IMR-90 (cell line): Measurements from ENCODE around the gene PLEKHA8. TPM values are rescaled to one million over a fixed set of nuclear protein-coding genes. Genes with fewer than 3 reads are reported as not detected.

Experiments
- ATAC-seq: fragments of 200-7000 bp; cut with Tn5 transposase; 2 replicates; pipeline ENCODE4 v1.9.1; 2020; ENCODE audit warnings: low read depth, mild to moderate bottlenecking, moderate library complexity
- BruUV-seq: library from RNA; stranded (reverse); fragments of 400-500 nt; replicated peaks from 2 replicates; lab custom pipeline; 2021; lab: Mats Ljungman, UMichigan
- CTCF ChIA-PET: fragments of 300-600 bp; formaldehyde crosslinking; extraction: SDS; loops from one replicate; lab custom pipeline; 2021; ENCODE audit warnings: antibody characterized with exemption; lab: Yijun Ruan, JAX
- POLR2A ChIA-PET: fragments of 300-600 bp; sonication (Branson Sonifier 250); formaldehyde crosslinking; loops from one replicate; lab custom pipeline; 2022; ENCODE audit warnings: antibody characterized with exemption; ENCODE audit not compliant: unreplicated experiment; lab: Charles Lee
- DNase-seq: peaks from one replicate; pipeline ENCODE4 v3.0.0; 2013
- H2AFZ ChIP-seq: replicated peaks from 2 replicates; pipeline ENCODE3; 2013; ENCODE audit warnings: low read length, mild to moderate bottlenecking; ENCODE audit not compliant: poor library complexity
- H2AK5ac ChIP-seq: 2 replicates; pipeline ENCODE4 v1.6.1; 2013; ENCODE audit warnings: low read depth, low read length, inconsistent platforms
- H2AK9ac ChIP-seq: replicated peaks from 2 replicates; pipeline ENCODE3; 2013; ENCODE audit warnings: mild to moderate bottlenecking, low read depth, low read length, moderate library complexity; ENCODE audit not compliant: poor library complexity
- H2BK120ac ChIP-seq: 2 replicates; pipeline ENCODE4 v1.6.1; 2013; ENCODE audit warnings: low read depth, low read length, inconsistent platforms
- H2BK15ac ChIP-seq: 3 replicates; pipeline ENCODE4 v1.6.1; 2013; ENCODE audit warnings: low read depth, low read length, inconsistent platforms
- H2BK20ac ChIP-seq: 2 replicates; pipeline ENCODE4 v1.6.1; 2013; ENCODE audit warnings: low read depth, mild to moderate bottlenecking, inconsistent platforms, low read length, moderate library complexity
- H2BK5ac ChIP-seq: 2 replicates; pipeline ENCODE4 v1.6.1; 2013; ENCODE audit warnings: mild to moderate bottlenecking, low read depth, low read length, inconsistent platforms; ENCODE audit not compliant: poor library complexity, severe bottlenecking
- H3K14ac ChIP-seq: replicated peaks from 2 replicates; pipeline ENCODE4 v1.6.1; 2013; ENCODE audit warnings: low read depth, low read length, inconsistent platforms
- H3K18ac ChIP-seq: 2 replicates; pipeline ENCODE4 v1.6.1; 2013; ENCODE audit warnings: low read depth, low read length, control low read depth
- H3K23ac ChIP-seq: 2 replicates; pipeline ENCODE4 v1.6.1; 2013; ENCODE audit warnings: low read depth, low read length, inconsistent platforms
- H3K27ac ChIP-seq: 2 replicates; pipeline ENCODE4 v1.5.1; 2013; ENCODE audit warnings: mild to moderate bottlenecking, control low read depth, low read length; ENCODE audit not compliant: insufficient read depth
- H3K27me3 ChIP-seq: 2 replicates; pipeline ENCODE4 v1.6.1; 2013; ENCODE audit warnings: low read length; ENCODE audit not compliant: control insufficient read depth, insufficient read depth
- H3K36me3 ChIP-seq: 2 replicates; pipeline ENCODE4 v1.6.1; 2013; ENCODE audit warnings: low read length, mixed read lengths; ENCODE audit not compliant: control insufficient read depth, insufficient read depth
- H3K4ac ChIP-seq: 2 replicates; pipeline ENCODE4 v1.6.1; 2013; ENCODE audit warnings: low read depth, low read length, inconsistent platforms
- H3K4me1 ChIP-seq: 2 replicates; pipeline ENCODE4 v1.6.1; 2013; ENCODE audit warnings: low read length, mixed read lengths; ENCODE audit not compliant: control insufficient read depth, insufficient read depth
- H3K4me2 ChIP-seq: 2 replicates; pipeline ENCODE4 v1.6.1; 2013; ENCODE audit warnings: low read depth, mild to moderate bottlenecking, control low read depth, low read length, moderate library complexity
- H3K4me3 ChIP-seq: 2 replicates; pipeline ENCODE4 v1.5.1; 2013; ENCODE audit warnings: low read depth, mild to moderate bottlenecking, control low read depth, low read length, moderate library complexity; ENCODE audit not compliant: insufficient read depth
- H3K56ac ChIP-seq: 2 replicates; pipeline ENCODE4 v1.6.1; 2013; ENCODE audit warnings: low read length, inconsistent platforms; ENCODE audit not compliant: insufficient read depth; ENCODE audit errors: extremely low read depth
- H3K79me1 ChIP-seq, 2 experiments: 2 replicates each; pipeline ENCODE4 v1.6.1; 2013; ENCODE audit warnings: low read length in 2 of 2, inconsistent platforms in 1 of 2, low read depth in 1 of 2
- H3K9ac ChIP-seq: 2 replicates; pipeline ENCODE4 v1.6.1; 2013; ENCODE audit warnings: low read depth, low read length, control low read depth
- H3K9me1 ChIP-seq: 2 replicates; pipeline ENCODE4 v1.6.1; 2013; ENCODE audit warnings: low read length, inconsistent platforms; ENCODE audit not compliant: insufficient read depth
- H3K9me3 ChIP-seq: 2 replicates; pipeline ENCODE4 v1.6.1; 2013; ENCODE audit warnings: low read length; ENCODE audit not compliant: control insufficient read depth, insufficient read depth
- H4K20me1 ChIP-seq: 2 replicates; pipeline ENCODE4 v1.6.1; 2013; ENCODE audit warnings: low read length, inconsistent platforms; ENCODE audit not compliant: insufficient read depth
- H4K5ac ChIP-seq: 2 replicates; pipeline ENCODE4 v1.6.1; 2013; ENCODE audit warnings: mild to moderate bottlenecking, low read depth, low read length, control low read depth
- H4K8ac ChIP-seq, 2 experiments: 2 replicates each; pipeline ENCODE4 v1.6.1; 2013; ENCODE audit warnings: low read depth in 2 of 2, low read length in 2 of 2, control low read depth in 1 of 2, inconsistent platforms in 1 of 2
- H4K91ac ChIP-seq: 2 replicates; pipeline ENCODE4 v1.6.1; 2013; ENCODE audit warnings: low read depth, low read length, inconsistent platforms; ENCODE audit not compliant: insufficient read depth
- BHLHE40 ChIP-seq: fragments of 150-350 bp; IDR thresholded peaks from 2 replicates; pipeline ENCODE4 v1.6.1; 2016; ENCODE audit warnings: mild to moderate bottlenecking, low read depth, low read length
- CEBPB ChIP-seq: IDR thresholded peaks from 2 replicates; pipeline ENCODE4 v1.6.1; 2012; ENCODE audit warnings: low read depth, low read length, improper control_type of control experiment
- CTCF ChIP-seq: conservative IDR thresholded peaks from 2 replicates; pipeline ENCODE4 v1.5.1; 2012; ENCODE audit warnings: mild to moderate bottlenecking, low read depth, low read length, improper control_type of control experiment
- ELK1 ChIP-seq: fragments of 150-350 bp; IDR thresholded peaks from 2 replicates; pipeline ENCODE4 v1.6.1; 2016; ENCODE audit warnings: low read depth, mild to moderate bottlenecking, low read length, moderate library complexity, borderline replicate concordance
- FOS ChIP-seq: fragments of 150-350 bp; IDR thresholded peaks from 2 replicates; pipeline ENCODE4 v1.6.1; 2016; ENCODE audit warnings: low read depth, low read length
- NFE2L2 ChIP-seq: fragments of 150-350 bp; IDR thresholded peaks from 2 replicates; pipeline ENCODE4 v1.6.1; 2016; ENCODE audit warnings: low read depth, mild to moderate bottlenecking, low read length
- RAD21 ChIP-seq: IDR thresholded peaks from 2 replicates; pipeline ENCODE4 v1.6.1; 2012; ENCODE audit warnings: low read length, improper control_type of control experiment
- RCOR1 ChIP-seq: IDR thresholded peaks from 2 replicates; pipeline ENCODE4 v1.6.1; 2012; ENCODE audit warnings: mild to moderate bottlenecking, low read length, improper control_type of control experiment; ENCODE audit not compliant: insufficient replicate concordance
- RFX5 ChIP-seq: IDR thresholded peaks from 2 replicates; pipeline ENCODE4 v1.8.0; 2012; ENCODE audit warnings: low read depth, mild to moderate bottlenecking, low read length, moderate library complexity
- SMC3 ChIP-seq: fragments of 150-350 bp; IDR thresholded peaks from 2 replicates; pipeline ENCODE4 v1.6.1; 2016; ENCODE audit warnings: low read depth, mild to moderate bottlenecking, antibody characterized with exemption, low read length, moderate library complexity
- USF2 ChIP-seq: fragments of 150-350 bp; IDR thresholded peaks from 2 replicates; pipeline ENCODE4 v1.6.1; 2017; ENCODE audit warnings: mild to moderate bottlenecking, antibody characterized with exemption, low read length, low read depth
- WGBS, 2 experiments: methylation state at CpG; one replicate each; pipeline versions ENCODE4 v1.1.5 to v1.1.7; 2013; ENCODE audit warnings: missing lambda C conversion rate in 2 of 2; ENCODE audit not compliant: insufficient read length in 1 of 2; ENCODE audit errors: extremely low coverage in 2 of 2; 5-methylcytosine and 5-hydroxymethylcytosine counted together
- dilution Hi-C: fragments of 300-500 bp; cut with HindIII; formaldehyde crosslinking; loops from one replicate; pipeline ENCODE4 v1.14.3; 2018; ENCODE audit warnings: low sequenced_read_pairs; ENCODE audit not compliant: unreplicated experiment
- in situ Hi-C: fragments of 300-500 bp; cut with MboI; formaldehyde crosslinking; loops from 3 replicates; pipeline ENCODE4 v1.14.3; 2019; ENCODE audit warnings: low sequenced_read_pairs, inconsistent platforms, mixed read lengths
- intact Hi-C: fragments of 100-400 bp; cut with micrococcal nuclease; formaldehyde crosslinking; loops from 2 replicates; pipeline ENCODE4 v1.10.0; 2022
- polyA plus RNA-seq, 3 experiments: library from polyadenylated mRNA; depleted of rRNA; stranded (reverse); fragments of >200 nt; gene quantifications; 2 replicates each; pipeline ENCODE4 v1.2.3, GENCODE V29; 2012; ENCODE audit warnings: low replicate concordance in 1 of 3
- total RNA-seq: library from RNA; depleted of rRNA; stranded (reverse); fragments of >200 nt; gene quantifications from 2 replicates; pipeline ENCODE4 v1.2.3, GENCODE V29; 2012

Gene PLEKHA8
- total and polyA plus RNA-seq, 2 of the 4 experiments (the other 2 are of a cell fraction): 3.6 to 9.7 TPM

GRCh38 chr7:29991937-29992336 is 36.3 kb upstream of the PLEKHA8 start:
- BruUV-seq: no TSS peak
- CTCF ChIA-PET: interaction anchor here (1.0 kb wide), 1 partner anchor 25 kb away, joined by 7 read pairs; no protein-coding TSS in a partner anchor
- 100% methylated on average over 2 of the region's 5 CpGs; no CpG with 5 or more reads in 1 of the 2 experiments for WGBS, 2 experiments

More at GRCh38 chr7:29991937-29992336, 36.3 kb upstream of the PLEKHA8 start:
- Histone ChIP-seq H2BK15ac (no peak overlapping the region), H3K4ac (no peak overlapping the region), H3K36me3 (no peaks in the 10 kb centered on the region), H3K9ac (no peak overlapping the region), H3K23ac (no peak overlapping the region), H3K14ac (no peak overlapping the region), H4K20me1 (peaks cover 2% of the 10 kb centered on the region), H2AK5ac (no peak overlapping the region), H2BK20ac (no peak overlapping the region), H3K9me1 (peaks cover 3% of the 10 kb centered on the region; the same call in 1 of the 2 replicates), H3K9me3 (peaks cover 6% of the 10 kb centered on the region), H4K8ac (no peak overlapping the region), H3K79me1 (peaks cover 7 to 31% of the 10 kb centered on the region in 2 experiments; a peak in 3 of 4 replicates), H4K91ac (no peak overlapping the region), H2AK9ac (no peak overlapping the region), H3K18ac (no peak overlapping the region), H2AFZ (no peak overlapping the region), H4K5ac (no peak overlapping the region), H3K4me3 (no peak overlapping the region), H3K4me1 (peaks cover 5% of the 10 kb centered on the region; the same call in 1 of the 2 replicates), H3K27ac (no peak overlapping the region), H3K27me3 (no peaks in the 10 kb centered on the region), H2BK5ac (no peak overlapping the region), H2BK120ac (no peak overlapping the region), H3K4me2 (no peak overlapping the region), H3K56ac (no peak overlapping the region)
- no peak for TF ChIP-seq USF2
- no peak for TF ChIP-seq RCOR1
- no peak for TF ChIP-seq CEBPB
- TF ChIP-seq FOS: no peak
- TF ChIP-seq NFE2L2: no peak
- TF ChIP-seq CTCF: no peak
- TF ChIP-seq BHLHE40: no peak
- TF ChIP-seq RAD21: no peak
- no peak for TF ChIP-seq SMC3
- TF ChIP-seq RFX5: no peak
- TF ChIP-seq ELK1: no peak
- DNase-seq (no peak), ATAC-seq (no peak)
- in situ Hi-C loops: no loop called here
- dilution Hi-C loops: no loop called here
- POLR2A ChIA-PET: no interaction called here
- intact Hi-C loops: no loop called here
